GM19035 (cell line): ENCODE results near the gene TLR6.
"Not testable (repeated sequence)": the region's sequence is repeated elsewhere in the genome, so short reads cannot be mapped to it uniquely, and the experiment has no call there.

Source experiments
- ATAC-seq: cut with Tn5 transposase; IDR thresholded peaks from one replicate; pipeline ENCODE4 v1.9.1; 2021; ENCODE audit not compliant: unreplicated experiment

TLR6 gene

DNA sequence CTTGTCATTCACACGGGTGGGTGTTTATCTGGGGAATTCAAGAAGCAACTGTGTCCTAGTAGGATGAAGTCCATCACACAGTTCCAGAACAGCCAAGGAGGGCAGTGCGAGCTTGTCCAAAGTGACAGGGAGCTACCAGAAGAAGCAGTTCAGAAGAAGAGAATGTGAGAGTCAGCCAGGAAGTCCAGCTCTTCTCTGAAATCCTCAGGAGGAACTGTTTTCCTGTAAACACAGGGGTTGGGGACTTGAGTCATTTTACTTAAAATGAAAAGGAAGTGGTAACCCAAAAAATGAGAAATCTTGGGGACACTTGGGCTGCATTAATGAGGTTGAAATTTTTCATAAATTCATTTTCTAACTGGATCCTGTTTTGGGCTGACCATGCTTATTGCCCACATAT, 65.6 kb downstream of the TLR6 start:
- no peak for ATAC-seq

DNA sequence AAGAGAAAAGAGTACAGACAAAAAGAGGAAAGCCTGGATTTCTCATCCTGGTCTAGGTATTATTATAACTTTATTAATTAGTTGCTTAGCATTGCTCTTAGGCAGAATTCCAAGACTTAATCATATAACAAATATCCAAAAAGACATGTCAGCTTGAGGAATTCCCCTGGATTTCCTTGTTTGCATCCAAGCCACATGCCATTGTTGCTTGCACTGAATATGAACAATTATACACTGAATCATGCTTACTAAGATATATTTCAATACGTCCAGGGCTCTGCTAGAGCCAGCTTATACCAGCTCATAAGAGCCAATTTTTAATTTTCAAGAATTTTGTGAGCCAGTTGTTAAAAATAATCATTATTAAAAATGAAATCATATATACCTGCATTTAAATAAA, 68.3 kb downstream of the TLR6 start:
- no peak for ATAC-seq

GRCh38 chr4:38787693-38788092, 68.9 kb downstream of the TLR6 start:
- no peak for ATAC-seq

DNA sequence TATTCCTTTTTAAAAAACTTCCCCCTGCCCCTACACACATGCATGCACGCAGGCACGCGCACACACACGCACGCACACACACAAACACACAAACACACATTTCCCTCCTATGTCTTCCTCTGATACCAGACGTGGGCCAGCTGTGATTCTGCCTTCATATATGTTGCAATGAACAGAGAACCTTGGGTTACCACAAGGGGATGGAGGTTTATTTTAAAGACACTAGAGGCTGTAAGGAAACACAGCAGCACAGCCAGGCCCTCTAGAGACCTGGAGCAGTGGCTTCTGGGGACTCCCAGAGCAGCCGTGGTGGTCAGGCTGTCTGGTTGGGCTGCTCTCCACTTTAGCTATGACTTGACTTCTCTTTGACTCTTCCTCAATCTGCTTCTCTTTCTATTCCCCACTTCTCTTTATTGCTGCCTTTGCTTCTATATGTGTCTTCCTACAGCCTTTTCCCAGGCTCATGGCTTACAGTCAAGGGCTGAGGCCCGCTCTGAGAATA, 70.7 kb downstream of the TLR6 start:
- ATAC-seq = peak; percentile 40

GRCh38 chr4:38785041-38785790, 71.4 kb downstream of the TLR6 start:
- ATAC-seq = no peak

- ATAC-seq = no peak
These were observed 72.5 kb downstream of the TLR6 start for GRCh38 chr4:38784141-38784540.

DNA sequence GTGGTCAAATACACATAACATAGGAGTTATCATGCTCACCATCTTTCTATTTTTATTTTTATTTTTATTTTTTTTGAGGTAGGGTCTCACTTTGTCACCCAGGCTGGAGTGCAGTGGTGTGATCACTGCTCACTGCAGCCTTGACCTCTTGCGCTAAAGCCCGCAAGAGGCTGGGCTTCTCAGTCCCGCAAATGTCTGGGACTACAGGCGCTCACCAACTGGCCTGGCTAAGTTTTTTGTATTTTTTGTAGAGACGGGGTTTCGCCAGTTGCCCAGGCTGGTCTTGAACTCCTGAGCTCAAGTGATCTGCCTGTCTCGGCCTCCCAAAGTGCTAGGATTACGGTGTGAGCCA, 73.5 kb downstream of the TLR6 start:
- ATAC-seq = no peak

- ATAC-seq = peak; percentile 71
These were observed 74.0 kb downstream of the TLR6 start, which contains the start of gene TLR10 for GRCh38 chr4:38782452-38783108. Gene TLR10, minus strand, starts transcription at chr4:38782990. Its CDS starts 7,400 bp downstream, at chr4:38775590.

DNA sequence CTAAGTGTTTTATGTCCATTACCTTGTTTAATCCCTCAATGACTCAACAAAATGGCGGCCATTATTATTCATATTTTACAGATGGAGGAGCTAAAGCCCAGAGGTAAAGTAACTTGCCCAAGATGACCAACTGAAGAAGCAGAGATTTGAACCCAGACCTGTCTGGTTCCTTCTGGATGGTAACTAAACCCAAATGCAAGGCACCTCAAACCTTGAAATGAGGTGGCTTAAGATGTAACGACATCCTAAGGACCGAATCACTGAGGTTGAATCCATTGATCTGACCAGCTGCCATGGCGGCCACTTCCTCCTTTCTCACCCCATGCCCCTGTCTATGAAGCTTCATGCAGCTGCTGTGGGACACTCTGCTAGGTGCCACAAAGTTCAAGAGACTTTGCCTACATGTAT, 74.8 kb downstream of the TLR6 start:
- peak; percentile 37 for ATAC-seq

GRCh38 chr4:38780833-38781484, 75.7 kb downstream of the TLR6 start:
- no peak for ATAC-seq

DNA sequence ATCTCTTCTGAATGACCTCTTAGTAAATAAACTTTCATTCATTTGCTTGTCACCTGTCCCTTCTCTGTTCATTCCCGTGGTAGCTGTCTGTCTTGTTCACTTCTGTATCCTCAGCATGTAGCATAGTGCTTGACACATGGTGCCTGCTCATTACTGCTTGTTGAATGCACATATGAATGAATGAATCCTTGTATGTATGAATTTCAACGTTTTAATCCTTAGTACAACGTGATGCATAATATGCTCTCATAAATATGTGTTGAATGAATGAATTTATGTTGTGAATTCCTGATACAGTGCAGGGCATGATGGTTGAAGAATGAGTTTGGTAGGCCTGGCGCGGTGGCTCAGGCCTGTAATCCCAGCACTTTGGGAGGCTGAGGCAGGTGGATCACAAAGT, 76.8 kb downstream of the TLR6 start:
- ATAC-seq = no peak

DNA sequence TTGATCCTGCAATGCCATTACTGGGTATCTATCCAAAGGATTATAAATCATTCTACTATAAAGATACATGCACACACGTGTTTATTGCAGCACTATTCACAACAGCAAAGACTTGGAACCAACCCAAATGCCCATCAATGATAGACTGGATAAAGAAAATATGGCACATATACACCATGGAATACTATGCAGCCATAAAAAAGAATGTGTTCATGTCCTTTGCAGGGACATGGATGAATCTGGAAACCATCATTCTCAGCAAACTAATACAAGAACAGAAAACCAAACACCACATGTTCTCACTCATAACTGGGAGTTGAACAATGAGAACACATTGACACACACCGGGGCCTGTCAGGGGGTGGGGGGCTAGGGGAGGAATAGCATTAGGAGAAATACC, 78.7 kb downstream of the TLR6 start:
- not testable (repeated sequence) for ATAC-seq

DNA sequence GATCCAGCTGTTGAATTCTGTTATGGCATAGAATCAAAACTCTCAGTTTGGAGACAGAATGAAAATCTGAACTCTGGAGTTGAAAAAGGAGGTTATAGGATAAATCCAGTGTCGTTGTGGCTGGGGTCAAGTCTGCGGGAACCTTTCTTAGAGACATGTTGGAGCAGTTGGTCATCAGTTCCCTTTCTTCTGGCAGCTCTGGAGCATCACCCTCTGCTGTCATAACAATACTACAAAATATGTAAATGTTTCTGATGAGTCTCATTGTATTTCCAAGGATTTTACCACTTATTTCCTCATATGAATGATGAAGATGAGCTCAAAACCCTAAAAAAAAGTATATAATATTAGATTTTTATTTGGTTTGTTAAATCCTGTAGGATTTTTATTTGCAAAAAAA, 81.3 kb downstream of the TLR6 start:
- ATAC-seq = no peak

DNA sequence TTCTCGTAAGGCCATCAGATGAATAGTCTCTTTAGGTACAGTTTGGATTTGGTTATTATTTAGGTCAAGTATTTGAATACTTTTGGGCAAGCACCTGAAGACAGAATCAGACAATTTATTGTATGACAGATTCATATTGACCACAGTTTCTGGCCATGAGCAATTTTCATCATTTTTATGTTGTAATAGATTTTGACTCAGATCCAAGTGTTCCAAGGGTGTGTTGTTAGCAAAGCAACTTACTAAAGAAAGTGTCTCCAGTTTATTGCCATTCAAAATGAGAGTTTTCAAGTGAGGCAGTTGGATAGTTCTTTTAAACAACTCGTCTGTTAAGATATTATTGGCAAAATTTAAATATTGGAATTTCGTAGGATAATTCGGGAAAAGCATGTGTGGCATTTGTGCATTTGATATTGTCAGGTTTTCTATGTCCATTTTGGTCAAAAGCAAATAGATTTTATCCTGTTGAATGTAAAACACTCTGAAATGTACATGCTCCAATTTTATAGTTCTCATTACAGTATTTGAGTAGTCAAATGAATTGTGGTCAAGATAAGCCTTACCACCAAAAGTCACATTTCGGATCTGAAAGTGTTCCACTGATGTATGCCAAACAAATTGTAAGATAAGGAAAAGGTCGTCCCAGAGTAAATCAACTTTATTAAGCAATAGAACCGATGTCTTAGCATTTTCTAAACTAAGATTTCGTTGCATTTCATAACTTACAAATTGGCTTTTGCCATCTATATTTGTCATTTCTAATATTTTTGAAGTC, 82.2 kb downstream of the TLR6 start:
- no peak for ATAC-seq
